ENCODE results near the gene THSD4.

The THSD4 gene

GRCh38 chr15:71748293-71748718 lies 633.0 kb downstream of the THSD4 start:
- no peak overlapping the region for H3K4me3 ChIP-seq (ENCODE audit: low read depth, low read length)
- no peaks in the 10 kb centered on the region for H3K9me3 ChIP-seq (ENCODE audit: severe bottlenecking)
- no peaks in the 10 kb centered on the region for H3K36me3 ChIP-seq
- DNase-seq: no peak
- H3K27ac ChIP-seq: no peak overlapping the region
- no peaks in the 10 kb centered on the region for H3K27me3 ChIP-seq (ENCODE audit: insufficient read depth, low read depth, severe bottlenecking)
- TF ChIP-seq, protein P1, sequence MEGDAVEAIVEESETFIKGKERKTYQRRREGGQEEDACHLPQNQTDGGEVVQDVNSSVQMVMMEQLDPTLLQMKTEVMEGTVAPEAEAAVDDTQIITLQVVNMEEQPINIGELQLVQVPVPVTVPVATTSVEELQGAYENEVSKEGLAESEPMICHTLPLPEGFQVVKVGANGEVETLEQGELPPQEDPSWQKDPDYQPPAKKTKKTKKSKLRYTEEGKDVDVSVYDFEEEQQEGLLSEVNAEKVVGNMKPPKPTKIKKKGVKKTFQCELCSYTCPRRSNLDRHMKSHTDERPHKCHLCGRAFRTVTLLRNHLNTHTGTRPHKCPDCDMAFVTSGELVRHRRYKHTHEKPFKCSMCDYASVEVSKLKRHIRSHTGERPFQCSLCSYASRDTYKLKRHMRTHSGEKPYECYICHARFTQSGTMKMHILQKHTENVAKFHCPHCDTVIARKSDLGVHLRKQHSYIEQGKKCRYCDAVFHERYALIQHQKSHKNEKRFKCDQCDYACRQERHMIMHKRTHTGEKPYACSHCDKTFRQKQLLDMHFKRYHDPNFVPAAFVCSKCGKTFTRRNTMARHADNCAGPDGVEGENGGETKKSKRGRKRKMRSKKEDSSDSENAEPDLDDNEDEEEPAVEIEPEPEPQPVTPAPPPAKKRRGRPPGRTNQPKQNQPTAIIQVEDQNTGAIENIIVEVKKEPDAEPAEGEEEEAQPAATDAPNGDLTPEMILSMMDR (IDR thresholded peaks at IDR 0.05; ENCODE audit: low read depth, low read length): no peak

DNA sequence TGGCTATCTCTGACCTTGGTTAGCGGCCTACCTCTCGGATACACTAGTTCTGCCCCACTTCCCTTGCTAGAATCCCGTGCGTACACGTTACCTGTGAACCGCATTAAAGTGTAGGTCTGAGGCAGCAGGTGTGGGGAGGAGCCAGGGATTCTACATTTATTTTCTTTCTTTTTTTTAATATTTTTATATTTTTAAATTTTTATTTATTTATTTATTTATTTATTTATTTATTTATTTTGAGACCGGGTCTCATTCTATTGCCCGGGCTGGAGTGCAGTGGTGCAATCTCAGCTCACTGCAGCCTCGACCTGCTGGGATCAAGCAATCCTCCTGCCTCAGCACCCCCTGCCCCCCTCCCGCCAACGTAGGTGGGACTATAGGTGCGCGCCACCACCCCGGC lies 634.2 kb downstream of the THSD4 start:
- Histone ChIP-seq H3K9me3 (ENCODE audit: severe bottlenecking) (no peaks in the 10 kb centered on the region), H3K27me3 (ENCODE audit: insufficient read depth, low read depth, severe bottlenecking) (no peaks in the 10 kb centered on the region), H3K36me3 (no peaks in the 10 kb centered on the region), H3K4me3 (ENCODE audit: low read depth, low read length) (no peak overlapping the region), H3K27ac (no peak overlapping the region)
- no peak for DNase-seq
- TF ChIP-seq, protein P1 (IDR thresholded peaks at IDR 0.05; ENCODE audit: low read depth, low read length): no peak

DNA sequence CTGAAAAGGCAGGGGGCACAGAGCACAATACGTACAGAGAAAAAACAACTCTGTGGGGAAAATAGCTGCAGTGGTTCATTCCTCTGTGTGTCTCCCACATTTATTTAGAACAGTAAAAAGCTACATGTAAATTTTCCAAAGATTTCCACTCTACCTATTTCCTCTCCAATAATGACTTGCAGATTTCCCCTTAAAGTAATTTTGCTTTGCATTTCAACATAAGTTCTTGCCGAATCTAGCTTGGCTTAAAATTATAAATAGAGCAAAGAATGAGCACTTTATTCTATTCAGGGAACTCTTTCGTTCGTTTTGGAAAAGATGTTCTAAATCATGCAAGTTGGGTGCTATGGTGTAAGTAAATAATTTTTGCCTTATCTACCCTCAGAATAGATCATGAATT lies 636.9 kb downstream of the THSD4 start:
- H3K27ac ChIP-seq: no peak overlapping the region
- H3K4me3 ChIP-seq (ENCODE audit: low read depth, low read length): no peak overlapping the region
- H3K9me3 ChIP-seq (ENCODE audit: severe bottlenecking): no peaks in the 10 kb centered on the region
- DNase-seq: no peak
- TF ChIP-seq, protein P1 (IDR thresholded peaks at IDR 0.05; ENCODE audit: low read depth, low read length): no peak
- no peaks in the 10 kb centered on the region for H3K36me3 ChIP-seq
- no peaks in the 10 kb centered on the region for H3K27me3 ChIP-seq (ENCODE audit: insufficient read depth, low read depth, severe bottlenecking)

- H3K27me3 ChIP-seq (ENCODE audit: insufficient read depth, low read depth, severe bottlenecking): no peaks in the 10 kb centered on the region
- TF ChIP-seq, protein P1 (IDR thresholded peaks at IDR 0.05; ENCODE audit: low read depth, low read length): peak; percentile 66
- peak; percentile 54 for DNase-seq
- H3K4me3 ChIP-seq (ENCODE audit: low read depth, low read length): no peak overlapping the region
- H3K27ac ChIP-seq: no peak overlapping the region
- H3K36me3 ChIP-seq: no peaks in the 10 kb centered on the region
- no peaks in the 10 kb centered on the region for H3K9me3 ChIP-seq (ENCODE audit: severe bottlenecking)
These were observed 637.5 kb downstream of the THSD4 start for GRCh38 chr15:71752604-71753289.

GRCh38 chr15:71753346-71753745 lies 638.1 kb downstream of the THSD4 start:
- H3K4me3 ChIP-seq (ENCODE audit: low read depth, low read length): no peak overlapping the region
- H3K27me3 ChIP-seq (ENCODE audit: insufficient read depth, low read depth, severe bottlenecking): no peaks in the 10 kb centered on the region
- H3K9me3 ChIP-seq (ENCODE audit: severe bottlenecking): no peaks in the 10 kb centered on the region
- TF ChIP-seq, protein P1 (IDR thresholded peaks at IDR 0.05; ENCODE audit: low read depth, low read length): no peak
- no peak overlapping the region for H3K27ac ChIP-seq
- no peaks in the 10 kb centered on the region for H3K36me3 ChIP-seq
- DNase-seq: no peak

DNA sequence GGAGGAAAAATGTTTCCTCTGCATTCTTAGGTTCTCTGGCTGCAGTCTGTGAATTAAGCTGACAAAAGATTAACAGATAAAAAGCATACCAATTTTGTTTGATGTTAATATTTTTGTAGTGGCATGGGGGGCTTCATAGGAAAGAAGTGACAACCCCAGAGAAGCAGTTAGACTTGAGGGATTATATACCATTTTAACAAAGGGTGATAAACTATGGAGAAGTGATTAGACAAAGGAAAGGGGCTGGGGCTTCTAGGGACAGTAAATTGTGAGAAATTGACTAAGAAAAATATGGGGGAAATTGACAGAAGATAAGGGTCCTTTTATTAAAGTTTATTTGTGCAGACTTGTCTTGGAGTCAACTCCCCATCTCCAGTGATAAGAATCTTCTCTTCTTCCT lies 639.4 kb downstream of the THSD4 start:
- H3K27ac ChIP-seq: no peak overlapping the region
- H3K9me3 ChIP-seq (ENCODE audit: severe bottlenecking): no peaks in the 10 kb centered on the region
- no peak for DNase-seq
- TF ChIP-seq, protein P1 (IDR thresholded peaks at IDR 0.05; ENCODE audit: low read depth, low read length): no peak
- no peaks in the 10 kb centered on the region for H3K27me3 ChIP-seq (ENCODE audit: insufficient read depth, low read depth, severe bottlenecking)
- H3K36me3 ChIP-seq: no peaks in the 10 kb centered on the region
- H3K4me3 ChIP-seq (ENCODE audit: low read depth, low read length): no peak overlapping the region
